Measurements from ENCODE around the gene TNRC6B. TPM values are rescaled to one million over a fixed set of nuclear protein-coding genes. Genes with fewer than 3 reads are reported as not detected.
A peak's percentile ranks its signal among the peaks of the same experiment; 100 is the strongest.
"Not testable (repeated sequence)": the region's sequence is repeated elsewhere in the genome, so short reads cannot be mapped to it uniquely, and the experiment has no call there.

Gene TNRC6B
- total and polyA plus RNA-seq, 2 donors from 2014 or later = 2.7 to 63.2 TPM

DNA sequence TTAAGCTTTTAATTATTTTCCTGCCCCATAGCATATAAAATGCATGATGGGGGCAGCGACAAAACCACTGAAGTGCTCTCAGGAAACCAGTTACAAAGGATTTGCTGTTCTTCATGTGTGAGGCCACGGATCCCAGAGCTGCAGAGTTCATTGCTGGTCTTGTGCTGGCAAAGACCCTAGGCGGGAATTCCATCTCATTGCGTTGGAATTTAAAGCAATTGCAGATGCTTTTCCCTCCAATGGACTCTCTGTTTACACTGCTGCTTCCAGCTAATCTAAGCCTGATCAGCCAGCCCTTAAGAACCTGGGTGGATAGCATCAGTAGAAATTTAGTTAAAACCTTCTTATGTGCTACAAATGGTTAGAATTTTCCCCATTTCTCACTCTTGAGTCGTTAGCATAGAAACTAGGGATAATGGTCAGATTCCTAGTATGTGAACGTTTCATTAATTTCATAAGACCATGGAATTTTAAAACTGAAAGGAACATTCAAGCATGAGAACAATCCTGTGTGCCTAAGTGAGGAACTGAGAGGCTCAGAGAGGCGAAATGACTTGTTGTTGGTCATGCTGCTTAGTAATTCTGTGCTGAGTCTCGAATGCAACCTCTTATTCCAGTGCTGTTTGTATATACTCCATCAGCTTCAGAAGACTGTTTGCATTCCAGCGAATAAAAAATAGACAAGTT is 132.5 kb downstream of the TNRC6B start:
- DNase-seq = no peak
- no peak for FAIRE-seq
- no peaks in the 10 kb centered on the region for H3K27me3 ChIP-seq (ENCODE audit: control insufficient read depth, insufficient read depth, low read length)
- H3K9ac ChIP-seq (ENCODE audit: low read length in 3 of 3) = no peak overlapping the region
- no peak for TF ChIP-seq CTCF (IDR thresholded peaks at IDR 0.05; ENCODE audit: borderline replicate concordance, extremely low read depth, insufficient read depth)
- no peaks in the 10 kb centered on the region for H3K4me1 ChIP-seq (ENCODE audit: control insufficient read depth in 2 of 3, insufficient read depth in 2 of 3, low read depth in 1 of 3, low read length in 3 of 3)
- H3K4me3 ChIP-seq (ENCODE audit: low read length in 3 of 3) = no peak overlapping the region
- no peaks in the 10 kb centered on the region for H3K9me3 ChIP-seq (ENCODE audit: control insufficient read depth in 2 of 3, insufficient read depth in 1 of 3, low read length in 3 of 3)
- intact Hi-C loops (cut with DNase I) = no loop called here
- peaks cover 23 to 64% (median 54%) of the 10 kb centered on the region in 3 donors for H3K36me3 ChIP-seq (ENCODE audit: control insufficient read depth in 2 of 3, insufficient read depth in 3 of 3, low read length in 3 of 3)
- H3K27ac ChIP-seq (ENCODE audit: low read depth in 2 of 2, low read length in 2 of 2) = no peak overlapping the region

- intact Hi-C loops (cut with DNase I) = no loop called here
- no peaks in the 10 kb centered on the region for H3K27me3 ChIP-seq (ENCODE audit: control insufficient read depth, insufficient read depth, low read length)
- H3K4me1 ChIP-seq (ENCODE audit: control insufficient read depth in 2 of 3, insufficient read depth in 2 of 3, low read depth in 1 of 3, low read length in 3 of 3) = no peaks in the 10 kb centered on the region
- FAIRE-seq (no peak), DNase-seq (no peak)
- H3K36me3 ChIP-seq (ENCODE audit: control insufficient read depth in 2 of 3, insufficient read depth in 3 of 3, low read length in 3 of 3) = peaks cover 23 to 64% (median 59%) of the 10 kb centered on the region in 3 donors
- H3K27ac ChIP-seq (ENCODE audit: low read depth in 2 of 2, low read length in 2 of 2) = no peak overlapping the region
- no peaks in the 10 kb centered on the region for H3K9me3 ChIP-seq (ENCODE audit: control insufficient read depth in 2 of 3, insufficient read depth in 1 of 3, low read length in 3 of 3)
- no peak overlapping the region for H3K9ac ChIP-seq (ENCODE audit: low read length in 3 of 3)
- TF ChIP-seq CTCF (IDR thresholded peaks at IDR 0.05; ENCODE audit: borderline replicate concordance, extremely low read depth, insufficient read depth) = no peak
- H3K4me3 ChIP-seq (ENCODE audit: low read length in 3 of 3) = no peak overlapping the region
Measured at GRCh38 chr22:40310768-40311120, 133.0 kb downstream of the TNRC6B start.

GRCh38 chr22:40311646-40312045 is 133.9 kb downstream of the TNRC6B start:
- H3K9ac ChIP-seq (ENCODE audit: low read length in 3 of 3); H3K27me3 ChIP-seq (ENCODE audit: control insufficient read depth, insufficient read depth, low read length); FAIRE-seq; DNase-seq; H3K27ac ChIP-seq (ENCODE audit: low read depth in 2 of 2, low read length in 2 of 2); H3K9me3 ChIP-seq (ENCODE audit: control insufficient read depth in 2 of 3, insufficient read depth in 1 of 3, low read length in 3 of 3); H3K4me1 ChIP-seq (ENCODE audit: control insufficient read depth in 2 of 3, insufficient read depth in 2 of 3, low read depth in 1 of 3, low read length in 3 of 3); H3K4me3 ChIP-seq (ENCODE audit: low read length in 3 of 3); intact Hi-C loops (cut with DNase I): not testable (repeated sequence)
- H3K36me3 ChIP-seq (ENCODE audit: control insufficient read depth in 2 of 3, insufficient read depth in 3 of 3, low read length in 3 of 3) = peaks cover 23 to 70% (median 61%) of the 10 kb centered on the region in 3 donors

DNA sequence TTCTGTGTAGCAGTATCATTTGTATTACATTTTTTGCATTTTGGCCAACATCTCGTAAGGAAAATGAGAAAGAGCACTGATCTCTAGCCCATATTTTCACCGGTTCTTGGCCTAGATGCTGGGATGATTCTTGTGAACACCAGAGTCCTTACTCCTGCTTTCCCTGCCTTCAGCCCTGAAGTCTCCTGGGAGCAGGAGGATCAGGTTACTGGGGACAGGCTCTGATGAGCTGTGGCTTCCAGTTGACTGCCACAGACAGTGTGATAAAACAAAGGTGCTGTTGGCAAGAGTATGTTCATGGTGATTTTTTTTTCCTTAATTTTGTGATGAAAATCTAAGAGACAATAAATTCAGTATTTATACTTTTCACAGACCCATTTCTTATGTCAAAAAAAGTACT is 134.3 kb downstream of the TNRC6B start:
- no peak overlapping the region for H3K27ac ChIP-seq (ENCODE audit: low read depth in 2 of 2, low read length in 2 of 2)
- no peaks in the 10 kb centered on the region for H3K27me3 ChIP-seq (ENCODE audit: control insufficient read depth, insufficient read depth, low read length)
- no peak overlapping the region for H3K4me3 ChIP-seq (ENCODE audit: low read length in 3 of 3)
- DNase-seq (peak in 3 of 5 donors; percentile 45 to 64 (median 59)), FAIRE-seq (no peak)
- TF ChIP-seq CTCF (IDR thresholded peaks at IDR 0.05; ENCODE audit: borderline replicate concordance, extremely low read depth, insufficient read depth) = no peak
- no peak overlapping the region for H3K9ac ChIP-seq (ENCODE audit: low read length in 3 of 3)
- no peaks in the 10 kb centered on the region for H3K4me1 ChIP-seq (ENCODE audit: control insufficient read depth in 2 of 3, insufficient read depth in 2 of 3, low read depth in 1 of 3, low read length in 3 of 3)
- H3K36me3 ChIP-seq (ENCODE audit: control insufficient read depth in 2 of 3, insufficient read depth in 3 of 3, low read length in 3 of 3) = peaks cover 23 to 74% (median 61%) of the 10 kb centered on the region in 3 donors
- intact Hi-C loops (cut with DNase I) = no loop called here
- H3K9me3 ChIP-seq (ENCODE audit: control insufficient read depth in 2 of 3, insufficient read depth in 1 of 3, low read length in 3 of 3) = no peaks in the 10 kb centered on the region
